HG03064 (cell line): ENCODE results near the gene PIP5K1C.

Experiments
- ATAC-seq: cut with Tn5 transposase; IDR thresholded peaks from one replicate; pipeline ENCODE4 v1.9.1; 2021; ENCODE audit warnings: low read depth; ENCODE audit not compliant: unreplicated experiment

The PIP5K1C gene

DNA sequence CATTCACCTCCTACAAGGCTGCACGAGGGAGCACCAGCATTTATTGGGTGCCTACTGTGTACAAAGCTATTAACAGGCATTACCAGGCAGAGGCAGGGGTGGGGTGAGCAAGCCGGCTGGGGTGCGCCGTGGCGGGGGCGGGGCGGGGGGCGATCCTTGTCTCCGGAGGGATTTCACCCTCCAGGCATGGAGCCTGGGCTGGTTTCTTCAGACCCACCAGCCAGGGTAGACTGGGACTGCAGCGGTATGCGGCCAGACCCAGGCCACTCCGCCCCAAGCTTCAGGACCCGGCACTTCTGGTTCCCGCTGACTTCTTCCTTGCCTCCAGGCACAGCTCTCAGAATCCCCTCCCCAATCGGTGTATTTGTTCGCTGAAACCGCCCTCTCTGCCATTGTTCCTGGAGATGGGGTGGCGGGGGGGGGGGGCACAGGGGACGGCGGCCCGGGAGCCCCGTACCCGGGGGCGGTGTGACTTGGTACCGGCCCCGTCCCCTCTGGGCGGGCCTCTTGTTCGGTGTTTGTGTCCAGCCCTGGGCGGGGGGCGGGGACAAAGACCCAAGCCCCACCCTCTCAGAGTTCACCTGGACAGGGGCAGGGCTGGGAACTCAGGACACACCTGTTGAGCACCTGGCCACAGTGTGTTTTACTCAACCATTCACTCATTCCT, 22.3 kb upstream of the PIP5K1C start:
- no peak for ATAC-seq

- ATAC-seq, result no peak
Observed at GRCh38 chr19:3721887-3722442, 21.7 kb upstream of the PIP5K1C start.

GRCh38 chr19:3721131-3721886, 21.0 kb upstream of the PIP5K1C start:
- ATAC-seq, result no peak

DNA sequence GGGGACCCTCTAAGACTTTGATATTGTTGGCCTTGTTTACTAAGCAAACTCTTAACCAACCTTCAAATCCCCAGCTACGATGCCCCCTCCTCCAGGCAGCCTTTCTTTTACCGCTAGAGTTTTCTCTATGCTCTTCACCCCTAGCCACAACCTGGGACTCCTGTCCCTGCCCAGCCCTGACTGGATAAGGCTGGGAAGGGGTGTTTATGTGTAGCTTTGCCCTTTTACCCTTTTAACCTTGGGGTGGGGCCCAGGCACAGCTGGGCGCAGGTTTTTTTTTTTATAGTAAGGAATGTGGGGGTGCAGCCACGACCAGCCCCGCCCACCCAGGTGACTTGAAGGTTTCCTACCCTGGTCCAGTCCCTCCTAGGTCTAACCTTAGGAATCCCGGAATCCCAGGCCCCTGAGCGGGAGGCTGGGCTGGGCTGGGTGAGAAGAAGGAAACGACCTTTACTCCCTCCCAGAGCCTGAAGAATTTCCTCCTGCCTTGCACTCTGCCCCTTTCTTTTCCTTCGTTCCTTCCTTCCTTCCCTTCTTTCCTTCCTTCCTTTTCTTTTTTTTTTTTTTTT, 20.2 kb upstream of the PIP5K1C start:
- no peak for ATAC-seq

DNA sequence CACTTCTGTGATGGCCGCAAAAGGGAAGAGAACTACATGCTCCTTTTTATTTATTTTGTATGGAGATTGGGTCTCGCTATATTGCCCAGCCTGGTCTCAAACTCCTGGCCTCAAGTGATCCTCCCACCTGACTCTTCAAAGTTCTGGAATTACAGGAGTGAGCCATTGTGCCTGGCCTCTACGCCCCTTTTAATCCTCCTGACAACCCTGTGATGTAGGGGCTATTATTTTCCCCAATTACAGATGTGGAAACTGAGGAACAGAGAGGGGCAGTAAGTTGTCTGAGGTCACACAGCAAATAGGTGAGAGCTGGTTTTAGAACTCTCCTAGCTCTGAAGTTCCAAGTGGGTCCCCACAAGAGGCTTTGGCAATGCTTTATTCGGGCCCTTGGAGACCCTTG, 19.6 kb upstream of the PIP5K1C start:
- no peak for ATAC-seq

GRCh38 chr19:3716147-3716668, 15.9 kb upstream of the PIP5K1C start:
- ATAC-seq, result no peak

- ATAC-seq, result no peak
Observed at GRCh38 chr19:3712663-3713611, 12.7 kb upstream of the PIP5K1C start.

DNA sequence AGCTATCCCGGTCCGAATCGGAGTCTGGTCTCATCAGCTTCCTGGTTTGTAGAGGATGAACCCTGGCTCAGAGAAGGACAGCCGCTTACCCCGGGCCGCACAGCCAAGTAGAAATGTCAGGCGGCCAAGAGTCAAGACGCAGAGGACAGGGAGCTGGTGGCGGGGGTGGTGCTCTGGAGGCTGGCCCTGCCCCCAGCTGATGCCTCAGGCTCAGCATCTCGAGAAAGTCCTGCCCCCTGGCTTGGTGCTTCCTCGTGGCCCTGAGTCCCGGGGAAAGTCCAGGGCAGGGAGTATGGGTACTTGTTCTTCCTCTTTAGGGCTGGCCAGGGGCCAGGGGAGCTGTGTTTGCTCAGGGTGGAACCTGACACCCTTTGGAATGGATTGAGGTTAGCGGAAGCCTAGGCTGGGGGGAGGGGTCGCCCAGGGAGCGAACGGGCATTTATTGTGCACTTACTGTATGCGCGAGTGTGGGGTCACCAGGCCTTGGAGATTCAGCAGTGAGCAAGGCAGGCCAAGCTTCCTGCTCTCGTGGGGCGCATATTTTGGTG, 10.1 kb upstream of the PIP5K1C start:
- ATAC-seq, result no peak

DNA sequence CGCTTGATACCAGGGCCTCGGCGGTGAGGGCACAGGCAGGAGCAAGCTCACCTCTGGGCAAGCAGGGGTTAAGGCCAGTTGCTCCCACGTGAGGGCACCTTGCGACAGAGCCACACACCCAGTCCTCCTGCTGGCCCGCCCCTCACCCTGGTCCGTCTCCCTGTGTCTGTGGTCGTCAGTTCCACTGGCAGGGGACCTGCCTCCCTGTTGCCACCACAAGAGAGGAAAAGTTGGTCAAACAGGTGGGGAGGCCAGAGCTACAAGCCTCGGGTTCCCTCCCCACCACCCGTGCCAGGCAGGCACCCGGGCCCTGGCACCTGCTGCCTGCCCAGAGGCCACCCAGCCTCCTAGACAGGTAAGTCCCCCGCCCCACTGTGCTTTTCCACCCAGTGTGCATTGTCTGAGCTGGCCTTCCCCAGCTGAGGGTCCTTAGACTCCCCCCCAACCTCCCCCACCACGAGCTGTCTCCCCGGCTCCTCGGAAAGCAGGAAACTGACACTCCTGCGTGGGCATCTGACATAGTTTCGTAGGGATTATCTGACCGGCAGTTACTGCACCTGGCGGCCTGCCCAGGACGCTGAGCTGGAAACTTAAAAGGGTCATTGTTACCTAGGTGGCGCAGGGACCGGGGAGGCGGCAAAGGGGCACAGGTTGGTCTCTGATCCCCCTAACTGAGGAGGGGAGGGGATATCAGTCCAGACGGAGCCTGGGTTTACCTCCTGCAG, 8.1 kb upstream of the PIP5K1C start, which contains the start of gene TJP3:
Gene TJP3 (plus strand): TSS at position 178 of the 725 bp plus-strand sequence. CDS start 20,049 bp downstream, outside the sequence.
- ATAC-seq, result no peak

DNA sequence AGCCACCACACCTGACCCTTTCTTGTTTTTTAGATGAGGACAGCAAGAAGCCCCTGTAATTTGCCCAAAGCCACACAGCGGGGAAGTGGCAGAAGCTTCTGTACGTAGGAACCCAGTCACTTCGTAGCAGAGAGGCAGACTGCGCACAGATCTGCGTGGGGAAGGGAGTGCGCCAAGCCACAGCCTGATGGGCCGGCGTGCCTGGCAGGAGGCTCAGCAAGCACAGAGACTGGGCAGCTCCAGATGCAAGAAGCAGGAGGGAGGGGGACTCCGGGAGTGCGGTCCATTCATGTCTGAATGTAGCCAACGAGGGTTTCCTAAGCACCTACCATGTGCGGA, 7.6 kb upstream of the PIP5K1C start:
- no peak for ATAC-seq

GRCh38 chr19:3701200-3701599, 932 bp upstream of the PIP5K1C start:
- no peak for ATAC-seq

- ATAC-seq, result peak; percentile 23
Observed at GRCh38 chr19:3699741-3700241, 477 bp downstream of the PIP5K1C start.

DNA sequence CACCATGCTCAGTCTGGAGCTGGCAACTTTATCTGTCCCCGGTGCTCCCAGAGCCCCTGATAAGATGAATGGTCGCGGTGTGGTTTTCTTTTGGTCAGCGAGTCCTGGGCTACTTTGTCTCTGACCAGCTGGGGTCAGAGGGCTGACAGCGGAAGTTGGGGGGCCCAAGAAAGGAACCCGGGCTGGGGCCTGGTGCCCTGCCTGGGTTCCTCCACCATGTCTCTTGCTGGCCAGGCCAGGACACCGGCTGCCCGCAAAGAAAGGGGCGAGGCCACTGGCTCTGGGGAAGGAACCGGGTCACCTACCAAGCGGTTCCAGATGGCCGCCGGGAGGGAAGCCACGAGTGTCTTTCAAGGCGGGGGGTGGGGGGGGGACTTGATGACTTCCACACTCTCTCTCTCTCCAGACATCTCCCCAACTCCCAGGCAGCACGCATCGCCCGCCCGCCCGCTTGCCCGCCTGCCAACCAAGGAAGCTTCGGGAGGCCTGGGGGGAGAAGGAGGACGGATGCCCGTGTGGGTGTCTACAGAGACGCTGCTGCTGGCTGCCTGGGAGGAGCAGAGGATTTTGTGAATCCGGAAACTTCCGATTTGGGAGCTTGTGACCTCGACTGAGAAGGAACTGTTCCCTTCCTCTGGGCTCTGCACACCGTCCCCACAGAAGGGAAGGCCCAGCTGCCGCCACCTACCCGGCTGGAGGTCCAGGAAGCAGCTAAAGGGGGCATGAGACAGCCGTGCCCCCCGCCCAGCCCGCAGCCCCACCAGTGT, 1.1 kb downstream of the PIP5K1C start:
- ATAC-seq, result no peak

DNA sequence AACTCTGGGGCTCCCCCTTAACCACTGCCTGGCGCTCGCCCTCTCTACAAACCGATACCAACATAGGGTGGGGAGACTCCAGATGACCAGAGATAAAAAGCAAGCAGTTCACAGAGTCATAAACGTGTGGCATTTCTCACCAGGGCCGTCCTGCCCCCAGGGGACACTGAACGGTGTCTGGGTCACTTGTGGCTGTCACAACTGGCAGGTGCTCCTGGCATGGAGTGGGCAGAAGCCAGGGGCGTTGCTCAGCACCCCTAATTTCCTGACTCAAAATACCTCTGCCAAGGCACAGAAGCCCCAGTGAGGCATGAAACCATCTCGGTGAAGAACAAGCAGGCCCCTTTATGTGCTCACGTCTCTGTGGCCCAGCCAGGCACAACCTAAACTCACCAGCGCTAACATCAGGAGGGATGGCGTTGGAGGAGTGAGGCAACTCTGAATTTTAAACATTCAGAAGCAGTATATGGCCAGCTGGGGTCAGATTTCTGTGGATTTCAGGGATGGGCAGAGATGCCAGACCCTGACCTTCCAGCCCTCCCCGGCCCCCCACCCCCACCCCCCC, 1.8 kb downstream of the PIP5K1C start:
- ATAC-seq, result no peak

GRCh38 chr19:3697671-3698385, 2.4 kb downstream of the PIP5K1C start:
- ATAC-seq, result no peak

DNA sequence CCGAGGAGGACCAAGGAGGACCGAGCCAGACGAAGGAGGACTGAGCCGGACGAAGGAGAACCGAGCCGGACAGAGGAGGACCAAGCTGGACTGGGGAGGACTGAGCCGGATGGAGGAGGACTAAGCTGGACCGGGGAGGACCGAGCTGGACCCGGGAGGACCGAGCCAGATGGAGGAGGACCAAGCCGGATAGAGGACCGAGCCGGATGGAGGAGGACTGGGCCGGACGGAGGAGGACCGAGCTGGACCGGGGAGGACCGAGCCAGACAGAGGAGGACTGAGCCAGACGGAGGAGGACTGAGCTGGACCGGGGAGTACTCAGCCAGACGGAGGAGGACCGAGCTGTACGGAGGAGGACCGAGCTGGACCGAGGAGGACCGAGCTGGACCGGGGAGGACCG, 3.2 kb downstream of the PIP5K1C start:
- no peak for ATAC-seq

- ATAC-seq, result no peak
Observed at GRCh38 chr19:3696660-3696995, 3.6 kb downstream of the PIP5K1C start.
